ENCODE measurements around the gene CFAP210. TPM values are rescaled to one million over a fixed set of nuclear protein-coding genes. Genes with fewer than 3 reads are reported as not detected.

The CFAP210 gene
- polyA plus RNA-seq, 3 donors, result not detected

GRCh38 chr2:169659320-169659719 lies 34.9 kb downstream of the CFAP210 start:
- peak; percentile 13 to 39 (median 29) for DNase-seq
- TF ChIP-seq CTCF (IDR thresholded peaks at IDR 0.05), result no peak
- Histone ChIP-seq H4K20me1 (ENCODE audit: insufficient read depth, low read length) (no peaks in the 10 kb centered on the region), H3K36me3 (replicated peaks in 1 of 2; ENCODE audit: control insufficient read depth in 1 of 2, insufficient read depth in 2 of 2, low read length in 2 of 2) (no peaks in the 10 kb centered on the region), H3K4me2 (replicated peaks; ENCODE audit: extremely low read depth, low read length, poor library complexity, severe bottlenecking) (no peak overlapping the region), H3K79me2 (ENCODE audit: insufficient read depth, low read length) (no peaks in the 10 kb centered on the region), H3K27me3 (ENCODE audit: control insufficient read depth in 2 of 2, insufficient read depth in 2 of 2, low read length in 2 of 2) (no peaks in the 10 kb centered on the region), H2AFZ (ENCODE audit: insufficient read depth, low read depth, low read length, poor library complexity, severe bottlenecking) (no peak overlapping the region), H3K4me1 (ENCODE audit: control insufficient read depth in 1 of 2, insufficient read depth in 2 of 2, low read length in 2 of 2) (peaks cover 0 to 4% of the 10 kb centered on the region in 2 donors), H3K9me3 (replicated peaks in 1 of 2; ENCODE audit: control insufficient read depth in 1 of 2, insufficient read depth in 1 of 2, low read length in 2 of 2) (no peaks in the 10 kb centered on the region), H3K4me3 (replicated peaks in 1 of 3; ENCODE audit: low read depth in 2 of 3, low read length in 3 of 3) (no peak overlapping the region), H3K27ac (ENCODE audit: low read depth in 1 of 2, low read length in 2 of 2) (no peak overlapping the region), H3K9ac (ENCODE audit: insufficient read depth, low read length, poor library complexity, severe bottlenecking) (no peak overlapping the region)
- WGBS (ENCODE audit: insufficient coverage), result 44% methylated on average over 1 of the region's 1 CpG
- Mint-ChIP-seq H3K36me3 (no peaks in the 10 kb centered on the region), H3K4me1 (peaks cover 10% of the 10 kb centered on the region), H3K4me3 (no peak overlapping the region), H3K9me3 (peaks cover 0 to 3% (median 0%) of the 10 kb centered on the region in 7 donors), H3K27ac (peak overlapping the region in 2 of 7 donors; percentile 14 to 60), H3K27me3 (ENCODE audit: low read depth in 3 of 3) (peaks cover 3 to 7% (median 4%) of the 10 kb centered on the region in 3 donors)
- intact Hi-C loops (cut with micrococcal nuclease), result no loop called here

GRCh38 chr2:169658877-169659276 lies 35.3 kb downstream of the CFAP210 start:
- H3K79me2 ChIP-seq (ENCODE audit: insufficient read depth, low read length), result no peaks in the 10 kb centered on the region
- intact Hi-C loops (cut with micrococcal nuclease), result no loop called here
- no peak overlapping the region for H3K27ac Mint-ChIP-seq

More at GRCh38 chr2:169658877-169659276, 35.3 kb downstream of the CFAP210 start:
- Mint-ChIP-seq H3K9me3 (peaks cover 0 to 3% (median 0%) of the 10 kb centered on the region in 7 donors), H3K4me3 (no peak overlapping the region), H3K36me3 (no peaks in the 10 kb centered on the region), H3K27me3 (ENCODE audit: low read depth in 3 of 3) (peaks cover 3 to 7% (median 4%) of the 10 kb centered on the region in 3 donors), H3K4me1 (peaks cover 10% of the 10 kb centered on the region)
- no peaks in the 10 kb centered on the region for H4K20me1 ChIP-seq (ENCODE audit: insufficient read depth, low read length)
- H3K36me3 ChIP-seq (replicated peaks in 1 of 2; ENCODE audit: control insufficient read depth in 1 of 2, insufficient read depth in 2 of 2, low read length in 2 of 2), result no peaks in the 10 kb centered on the region
- no peak overlapping the region for H3K9ac ChIP-seq (ENCODE audit: insufficient read depth, low read length, poor library complexity, severe bottlenecking)
- H3K9me3 ChIP-seq (replicated peaks in 1 of 2; ENCODE audit: control insufficient read depth in 1 of 2, insufficient read depth in 1 of 2, low read length in 2 of 2), result no peaks in the 10 kb centered on the region
- peaks cover 0 to 4% of the 10 kb centered on the region in 2 donors for H3K4me1 ChIP-seq (ENCODE audit: control insufficient read depth in 1 of 2, insufficient read depth in 2 of 2, low read length in 2 of 2)
- no peak for DNase-seq
- H3K27ac ChIP-seq (ENCODE audit: low read depth in 1 of 2, low read length in 2 of 2), result no peak overlapping the region
- WGBS (ENCODE audit: insufficient coverage), result no CpG with 5 or more reads among the region's 1 CpG
- H3K27me3 ChIP-seq (ENCODE audit: control insufficient read depth in 2 of 2, insufficient read depth in 2 of 2, low read length in 2 of 2), result no peaks in the 10 kb centered on the region
- H3K4me2 ChIP-seq (replicated peaks; ENCODE audit: extremely low read depth, low read length, poor library complexity, severe bottlenecking), result no peak overlapping the region
- TF ChIP-seq CTCF (IDR thresholded peaks at IDR 0.05), result no peak
- no peak overlapping the region for H3K4me3 ChIP-seq (replicated peaks in 1 of 3; ENCODE audit: low read depth in 2 of 3, low read length in 3 of 3)
- no peak overlapping the region for H2AFZ ChIP-seq (ENCODE audit: insufficient read depth, low read depth, low read length, poor library complexity, severe bottlenecking)

Measured in CD14-positive monocyte (primary cell).